ENCODE measurements around the gene BCAS4.
"Not testable (repeated sequence)": the region's sequence is repeated elsewhere in the genome, so short reads cannot be mapped to it uniquely, and the experiment has no call there.

The BCAS4 gene

DNA sequence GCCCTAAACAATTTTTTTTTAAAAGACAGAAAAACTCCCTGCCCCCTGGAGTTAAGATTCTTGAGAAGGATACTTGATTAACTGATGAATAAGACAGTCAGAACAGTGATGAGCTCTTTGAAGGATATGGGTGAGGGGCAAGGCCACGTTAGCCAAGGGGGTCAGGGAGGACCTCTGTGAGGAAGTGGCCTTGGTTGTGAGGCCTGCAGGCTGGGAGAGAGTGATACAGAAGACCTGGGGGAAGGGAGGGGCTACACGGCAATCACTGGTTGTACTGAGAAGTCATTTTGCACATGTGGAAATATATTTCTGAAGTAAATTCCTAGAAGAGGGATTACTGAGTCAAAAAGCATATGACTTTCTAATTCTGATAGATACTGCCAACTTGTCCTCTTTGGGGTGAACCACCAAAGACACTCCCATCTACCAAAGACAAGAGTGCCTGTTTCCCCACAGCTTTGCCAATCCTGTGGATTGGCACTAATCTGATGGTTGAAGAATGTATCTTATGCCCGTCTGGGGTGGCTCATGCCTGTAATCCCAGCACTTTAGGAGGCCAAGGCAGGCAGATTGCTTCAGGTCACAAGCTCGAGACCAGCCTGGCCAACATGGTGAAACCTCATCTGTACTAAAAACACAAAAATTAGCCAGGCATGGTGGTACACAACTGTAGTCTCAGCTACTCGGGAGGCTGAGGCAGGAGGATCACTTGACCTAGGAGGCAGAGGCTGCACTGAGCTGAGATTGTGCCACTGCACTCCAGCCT lies 22.3 kb upstream of the BCAS4 start:
- no peak for DNase-seq

DNA sequence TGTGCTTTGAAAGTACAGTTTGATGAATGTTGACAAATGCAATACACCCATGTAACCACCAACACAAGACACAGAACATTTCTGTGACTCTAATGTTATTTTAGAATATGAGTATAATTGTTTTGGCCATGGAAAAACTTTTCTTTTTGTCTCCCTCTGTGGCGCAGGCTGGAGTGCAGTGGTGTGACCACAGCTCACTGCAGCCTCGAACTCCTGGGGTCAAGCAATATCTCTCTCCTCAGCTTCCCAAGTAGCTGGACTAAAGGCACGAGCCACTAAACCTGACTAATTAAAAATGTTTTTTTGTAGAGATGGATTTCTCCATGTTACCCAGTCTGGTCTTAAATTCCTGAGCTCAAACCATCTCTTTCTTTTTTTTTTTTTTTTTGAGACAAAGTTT lies 20.3 kb upstream of the BCAS4 start:
- DNase-seq, result no peak

GRCh38 chr20:50776122-50776817 lies 18.6 kb upstream of the BCAS4 start:
- DNase-seq, result no peak

DNA sequence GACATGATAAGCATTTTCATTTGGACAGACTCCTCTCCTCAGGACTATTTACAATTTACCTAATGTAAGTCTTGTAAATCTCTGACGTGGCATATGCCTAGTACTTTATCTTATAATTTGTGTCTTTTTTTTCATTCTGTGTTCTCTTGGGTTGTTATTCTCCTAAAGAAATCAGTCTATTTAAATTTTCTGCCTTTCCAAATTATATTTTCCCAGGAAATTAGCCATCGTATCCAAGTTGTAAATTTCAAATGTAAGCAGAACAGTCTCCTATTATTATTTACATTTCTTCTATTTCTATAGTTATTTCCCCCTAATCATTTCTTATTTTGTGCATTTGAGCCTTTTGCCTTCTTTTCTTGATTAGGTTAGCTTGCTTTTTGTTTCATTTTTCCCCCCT lies 17.5 kb upstream of the BCAS4 start:
- no peak for DNase-seq

GRCh38 chr20:50778994-50779393 lies 15.9 kb upstream of the BCAS4 start:
- DNase-seq, result not testable (repeated sequence)

GRCh38 chr20:50783390-50783789 lies 11.5 kb upstream of the BCAS4 start:
- no peak for DNase-seq

DNA sequence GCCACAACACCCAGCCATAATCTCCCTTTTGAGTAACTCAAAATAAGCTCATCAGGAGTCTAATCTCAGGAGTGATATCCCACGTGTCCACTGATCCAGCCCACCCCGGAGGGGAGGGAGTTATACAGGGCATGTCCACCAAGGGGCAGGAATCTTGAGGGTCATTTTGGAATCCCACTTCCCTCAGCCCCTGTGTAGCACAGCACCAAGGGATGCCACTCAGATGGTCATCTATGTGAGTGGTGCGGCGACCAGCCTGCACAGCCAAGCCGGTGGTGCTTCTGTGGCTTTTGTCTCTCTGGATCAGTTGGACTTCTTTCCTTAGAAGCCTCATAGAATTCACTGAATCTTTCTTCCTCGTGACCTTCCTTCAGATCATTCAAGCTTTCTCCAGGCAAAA lies 11.0 kb upstream of the BCAS4 start:
- no peak for DNase-seq

- DNase-seq, result no peak
Observed at GRCh38 chr20:50784464-50784863, 10.4 kb upstream of the BCAS4 start.

DNA sequence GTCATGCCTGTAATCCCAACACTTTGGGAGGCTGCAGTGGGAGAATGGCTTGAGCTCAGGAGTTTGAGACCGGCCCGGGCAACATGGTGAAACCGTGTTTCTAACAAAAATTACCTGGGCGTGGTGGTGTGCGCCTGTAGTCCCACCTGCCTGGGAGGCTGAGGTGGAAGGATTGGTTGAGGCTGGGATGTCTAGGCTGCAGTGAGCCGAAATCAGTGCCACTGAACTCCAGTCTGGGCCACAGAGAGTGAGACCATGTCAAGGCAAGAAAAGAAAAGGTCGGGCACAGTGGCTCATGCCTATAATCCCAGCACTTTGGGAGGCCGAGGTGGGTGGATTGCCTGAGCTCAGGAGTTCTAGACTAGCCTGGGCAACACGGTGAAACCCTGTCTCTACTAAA lies 8.2 kb upstream of the BCAS4 start:
- no peak for DNase-seq

DNA sequence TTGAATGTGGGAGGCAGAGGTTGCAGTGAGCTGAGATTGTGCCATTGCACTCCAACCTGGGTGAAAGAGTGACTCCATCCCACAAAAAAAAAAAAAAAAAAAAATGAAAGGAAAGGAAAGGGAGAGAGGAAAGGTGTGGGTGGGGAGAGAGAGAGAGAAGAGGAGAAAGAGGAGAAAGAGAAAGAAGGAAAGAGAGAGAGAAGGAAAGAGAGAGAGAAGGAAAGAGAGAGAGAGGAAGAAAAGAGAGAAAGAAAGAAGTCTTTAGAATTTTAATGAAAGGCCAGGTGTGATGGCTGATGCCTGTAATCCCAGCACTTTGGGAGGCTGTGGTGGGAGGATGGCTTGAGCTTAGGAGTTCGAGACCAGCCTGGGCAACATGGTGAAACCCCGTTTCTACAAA lies 7.7 kb upstream of the BCAS4 start:
- no peak for DNase-seq

- no peak for DNase-seq
Observed at GRCh38 chr20:50788045-50788991, 6.5 kb upstream of the BCAS4 start.

DNA sequence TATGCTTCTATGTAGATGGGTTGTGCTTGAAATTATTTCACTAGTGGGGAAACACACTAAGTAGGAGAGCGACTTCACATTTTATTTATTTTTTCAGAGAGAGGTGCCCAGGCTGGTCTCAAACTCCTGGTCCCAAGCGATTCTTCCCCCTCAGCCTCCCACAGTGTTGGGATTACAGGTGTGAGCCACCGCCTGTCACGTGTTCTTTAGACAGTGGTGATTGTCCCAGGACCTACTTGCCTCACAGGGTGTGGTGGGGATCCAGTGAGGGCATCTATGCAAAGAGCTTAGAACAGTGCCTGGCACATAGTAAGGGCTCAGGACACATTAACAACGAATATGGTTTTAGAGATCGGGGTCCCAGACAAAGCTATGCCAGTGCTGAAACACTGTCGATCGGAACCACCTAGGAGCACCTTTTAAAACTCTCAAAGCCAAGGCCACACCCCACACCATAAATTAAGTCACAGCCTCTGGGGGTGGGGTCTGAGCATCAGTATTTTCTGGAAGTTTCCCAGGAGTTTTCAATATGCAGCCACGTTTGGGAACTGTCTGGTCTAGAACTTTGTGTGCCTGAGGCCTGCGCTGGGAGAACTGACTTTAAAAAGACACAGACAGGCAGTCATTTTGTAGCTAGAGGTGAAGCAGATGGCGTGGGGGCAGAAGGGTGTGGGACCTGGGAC lies 4.8 kb upstream of the BCAS4 start:
- no peak for DNase-seq

- peak; percentile 87 for DNase-seq
Observed at GRCh38 chr20:50790651-50791277, 4.1 kb upstream of the BCAS4 start.

- DNase-seq, result no peak
Observed at GRCh38 chr20:50792708-50793574, 1.9 kb upstream of the BCAS4 start.

DNA sequence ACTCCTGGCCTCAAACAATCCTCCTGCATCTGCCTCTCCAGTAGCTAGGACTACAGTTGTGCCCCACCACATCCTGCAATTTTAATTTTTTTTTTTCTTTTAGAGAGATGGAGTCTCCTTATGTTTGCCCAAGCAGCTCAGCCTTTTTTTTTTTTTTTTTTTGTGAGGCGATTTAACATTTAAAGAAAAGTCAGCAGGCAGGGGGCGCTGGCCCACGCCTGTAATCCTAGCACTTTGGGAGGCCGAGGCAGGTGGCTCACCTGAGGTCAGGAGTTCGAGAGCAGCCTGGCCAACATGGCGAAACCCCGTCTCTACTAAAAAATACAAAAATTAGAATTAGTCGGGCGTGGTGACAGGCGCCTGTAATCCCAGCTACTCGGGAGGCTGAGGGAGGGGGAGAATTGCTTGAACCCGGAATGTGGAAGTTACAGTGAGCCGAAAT lies 1.3 kb upstream of the BCAS4 start:
- DNase-seq, result peak; percentile 49

- no peak for DNase-seq
Observed at GRCh38 chr20:50794181-50794845, 548 bp upstream of the BCAS4 start.

DNA sequence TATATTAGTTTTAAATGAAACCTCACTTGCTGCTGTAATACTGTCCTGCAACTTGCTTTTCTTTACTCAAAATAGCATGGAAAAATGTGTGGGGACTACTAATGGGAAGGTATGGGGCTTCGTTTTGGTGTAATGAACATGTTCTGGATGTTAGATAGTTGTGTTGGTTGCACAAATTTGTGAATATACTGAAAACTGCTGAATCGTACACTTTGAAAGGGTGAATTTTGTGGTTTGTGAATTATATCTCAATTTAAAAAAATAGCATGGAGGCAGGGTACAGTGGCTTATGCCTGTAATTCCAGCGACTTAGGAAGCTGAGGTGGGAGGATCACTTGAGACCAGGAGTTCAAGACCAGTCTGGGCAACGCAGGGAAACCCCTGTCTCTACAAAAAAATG lies 2.3 kb downstream of the BCAS4 start:
- DNase-seq, result no peak

DNA sequence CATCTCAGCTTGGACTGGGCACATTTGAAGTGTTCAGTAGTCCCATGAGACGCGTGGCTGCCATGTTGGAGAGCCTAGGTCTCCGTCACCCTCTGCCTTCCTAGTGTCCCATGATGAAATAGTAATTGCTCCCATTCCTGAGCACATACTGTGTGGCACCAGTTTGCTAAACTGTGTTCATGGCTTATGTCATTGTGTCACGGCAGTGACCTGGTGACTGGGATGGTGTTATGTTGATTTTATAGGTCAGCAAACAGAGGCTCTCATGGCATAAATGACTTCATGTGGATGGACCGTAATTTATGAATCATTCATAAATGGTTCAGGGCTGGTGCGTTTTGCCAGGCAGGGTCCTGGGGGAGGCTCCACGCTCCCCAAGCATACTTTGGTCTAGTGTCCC lies 3.8 kb downstream of the BCAS4 start:
- no peak for DNase-seq

- DNase-seq, result no peak
Observed at GRCh38 chr20:50799176-50799889, 4.5 kb downstream of the BCAS4 start.

Data from stimulated activated CD4-positive, alpha-beta T cell treated with anti-CD3 and anti-CD28 coated beads, Interleukin-4, amount 100 ng/mL, for 24 hours (primary cell).